ENCODE data around the gene PSMD2.

DNA sequence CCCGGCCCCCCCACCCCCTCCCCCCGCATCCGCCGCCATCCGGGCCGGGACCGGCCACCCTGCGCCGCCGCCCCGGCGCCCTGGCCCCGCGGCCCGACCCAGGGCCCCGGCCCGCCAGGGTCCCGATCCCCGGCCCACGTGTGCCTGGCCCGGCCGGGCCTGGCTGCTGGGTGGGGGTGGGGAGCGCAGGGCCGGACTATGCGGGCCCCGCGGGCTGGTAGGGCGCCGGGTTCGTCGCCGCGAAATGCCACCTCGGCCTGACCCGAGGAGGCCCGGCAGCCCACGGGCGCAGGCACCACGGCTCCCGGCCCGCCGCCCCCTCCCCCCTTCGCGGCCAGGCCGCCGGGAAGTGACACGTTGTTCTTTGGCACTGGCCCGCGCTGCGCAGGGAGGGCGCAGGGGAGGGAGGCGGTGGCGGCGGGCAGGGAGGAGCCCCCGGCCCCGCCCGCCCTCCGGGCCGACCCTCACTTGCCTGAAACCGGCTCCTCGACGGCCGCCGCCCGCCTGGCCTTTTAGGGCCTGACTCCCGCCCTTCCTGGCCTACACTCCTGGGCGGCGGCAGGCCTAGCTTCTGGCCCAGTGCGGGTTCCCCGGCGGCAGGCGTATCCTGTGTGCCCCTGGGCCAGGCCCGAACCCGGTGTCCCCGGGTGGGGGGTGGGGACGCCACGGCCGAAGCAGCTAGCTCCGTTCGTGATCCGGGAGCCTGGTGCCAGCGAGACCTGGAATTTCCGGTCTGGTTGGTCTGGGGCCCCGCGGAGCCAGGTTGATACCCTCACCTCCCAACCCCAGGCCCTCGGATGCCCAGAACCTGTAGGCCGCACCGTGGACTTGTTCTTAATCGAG lies 15.9 kb downstream of the PSMD2 start:
- TF ChIP-seq SUZ12 (IDR thresholded peaks at IDR 0.05; ENCODE audit: low read length) (no peak), POLR2A (IDR thresholded peaks at IDR 0.05; ENCODE audit: control extremely low read depth in 1 of 2, low read depth in 2 of 2, low read length in 2 of 2) (peak in 1 of 2 experiments; percentile 71; a peak in 2 of 3 replicates), EZH2 (IDR thresholded peaks at IDR 0.05; ENCODE audit: low read depth, low read length, severe bottlenecking) (no peak), HDAC6 (IDR thresholded peaks at IDR 0.05; ENCODE audit: low read depth, low read length) (no peak), MAFK (IDR thresholded peaks at IDR 0.05; ENCODE audit: low read depth, low read length) (no peak)
- TF ChIP-seq, protein P1, sequence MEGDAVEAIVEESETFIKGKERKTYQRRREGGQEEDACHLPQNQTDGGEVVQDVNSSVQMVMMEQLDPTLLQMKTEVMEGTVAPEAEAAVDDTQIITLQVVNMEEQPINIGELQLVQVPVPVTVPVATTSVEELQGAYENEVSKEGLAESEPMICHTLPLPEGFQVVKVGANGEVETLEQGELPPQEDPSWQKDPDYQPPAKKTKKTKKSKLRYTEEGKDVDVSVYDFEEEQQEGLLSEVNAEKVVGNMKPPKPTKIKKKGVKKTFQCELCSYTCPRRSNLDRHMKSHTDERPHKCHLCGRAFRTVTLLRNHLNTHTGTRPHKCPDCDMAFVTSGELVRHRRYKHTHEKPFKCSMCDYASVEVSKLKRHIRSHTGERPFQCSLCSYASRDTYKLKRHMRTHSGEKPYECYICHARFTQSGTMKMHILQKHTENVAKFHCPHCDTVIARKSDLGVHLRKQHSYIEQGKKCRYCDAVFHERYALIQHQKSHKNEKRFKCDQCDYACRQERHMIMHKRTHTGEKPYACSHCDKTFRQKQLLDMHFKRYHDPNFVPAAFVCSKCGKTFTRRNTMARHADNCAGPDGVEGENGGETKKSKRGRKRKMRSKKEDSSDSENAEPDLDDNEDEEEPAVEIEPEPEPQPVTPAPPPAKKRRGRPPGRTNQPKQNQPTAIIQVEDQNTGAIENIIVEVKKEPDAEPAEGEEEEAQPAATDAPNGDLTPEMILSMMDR (IDR thresholded peaks at IDR 0.05; ENCODE audit: control extremely low read depth in 1 of 3, insufficient read depth in 1 of 3, low read depth in 1 of 3, low read length in 3 of 3), result no peak
- TF ChIP-seq, protein P2, sequence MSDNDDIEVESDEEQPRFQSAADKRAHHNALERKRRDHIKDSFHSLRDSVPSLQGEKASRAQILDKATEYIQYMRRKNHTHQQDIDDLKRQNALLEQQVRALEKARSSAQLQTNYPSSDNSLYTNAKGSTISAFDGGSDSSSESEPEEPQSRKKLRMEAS (IDR thresholded peaks at IDR 0.05), result no peak

Data from H1 (cell line).